Measurements from ENCODE around the gene PARK7. TPM values are rescaled to one million over a fixed set of nuclear protein-coding genes. Genes with fewer than 3 reads are reported as not detected.
A peak's percentile ranks its signal among the peaks of the same experiment; 100 is the strongest.

Gene PARK7
- total RNA-seq, 1 donor from 2014 or later, result 187 TPM

- no peak overlapping the region for H3K4me3 Mint-ChIP-seq
- H3K36me3 Mint-ChIP-seq, result no peaks in the 10 kb centered on the region
- H3K27me3 Mint-ChIP-seq (ENCODE audit: low read depth), result no peaks in the 10 kb centered on the region
- peaks cover 42% of the 10 kb centered on the region for H3K4me1 Mint-ChIP-seq
- no peak overlapping the region for H3K27ac Mint-ChIP-seq
- no peak for DNase-seq (ENCODE audit: low spot score in 2 of 2, unreplicated experiment in 2 of 2)
- no peaks in the 10 kb centered on the region for H3K9me3 Mint-ChIP-seq
- TF ChIP-seq CTCF (IDR thresholded peaks at IDR 0.05; ENCODE audit: unreplicated experiment), result peak; percentile 73
Observed at GRCh38 chr1:8031176-8031785, 69.8 kb downstream of the PARK7 start.

- Mint-ChIP-seq H3K4me3 (no peak overlapping the region), H3K27me3 (ENCODE audit: low read depth) (no peaks in the 10 kb centered on the region), H3K9me3 (no peaks in the 10 kb centered on the region), H3K27ac (peak overlapping the region; percentile 54), H3K4me1 (peaks cover 32% of the 10 kb centered on the region), H3K36me3 (no peaks in the 10 kb centered on the region)
- no peak for DNase-seq (ENCODE audit: low spot score in 2 of 2, unreplicated experiment in 2 of 2)
- no peak for TF ChIP-seq CTCF (IDR thresholded peaks at IDR 0.05; ENCODE audit: unreplicated experiment)
Observed at GRCh38 chr1:8032366-8032910, 70.9 kb downstream of the PARK7 start.

DNA sequence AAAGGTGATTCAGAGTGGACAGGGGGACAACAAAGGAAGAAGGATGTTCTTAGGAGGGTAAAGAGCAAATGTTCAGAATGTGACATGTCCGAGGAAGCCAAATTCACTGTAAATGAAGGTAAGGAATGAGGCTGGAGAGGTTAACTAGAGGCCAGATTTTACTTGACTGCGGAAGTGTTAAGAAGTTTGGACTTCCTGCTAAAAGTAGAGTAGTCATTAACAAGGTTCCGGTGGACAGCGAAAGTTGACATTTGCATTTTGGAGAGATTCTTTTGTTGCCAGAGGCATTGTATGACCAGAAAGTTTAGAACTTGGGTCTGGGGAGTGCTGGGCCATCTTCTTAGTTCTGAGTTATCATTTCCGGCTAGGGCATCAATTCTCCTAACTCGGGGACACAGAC is 71.8 kb downstream of the PARK7 start:
- peak overlapping the region; percentile 48 for H3K27ac Mint-ChIP-seq
- no peaks in the 10 kb centered on the region for H3K27me3 Mint-ChIP-seq (ENCODE audit: low read depth)
- H3K36me3 Mint-ChIP-seq, result no peaks in the 10 kb centered on the region
- no peaks in the 10 kb centered on the region for H3K9me3 Mint-ChIP-seq
- H3K4me1 Mint-ChIP-seq, result peaks cover 23% of the 10 kb centered on the region
- no peak for DNase-seq (ENCODE audit: low spot score in 2 of 2, unreplicated experiment in 2 of 2)
- no peak for TF ChIP-seq CTCF (IDR thresholded peaks at IDR 0.05; ENCODE audit: unreplicated experiment)
- no peak overlapping the region for H3K4me3 Mint-ChIP-seq

Other genes starting within 250 kb of the PARK7 start
- 76.0 to 78.6 TPM (median 77.2 TPM) in 3 replicates for gene VAMP3, start 190.4 kb upstream of the PARK7 start, total RNA-seq
- 11.1 to 11.5 TPM (median 11.1 TPM) in 3 replicates for gene PER3, start 177.4 kb upstream of the PARK7 start, total RNA-seq
- not detected in 3 replicates for gene UTS2, start 108.6 kb upstream of the PARK7 start, total RNA-seq
- 2.0 to 2.3 TPM (median 2.2 TPM) in 3 replicates for gene TNFRSF9, start 20.9 kb upstream of the PARK7 start, total RNA-seq
- gene ERRFI1, start 64.6 kb downstream of the PARK7 start, total RNA-seq, result 124 to 134 TPM (median 130 TPM) in 3 replicates

Measured in mesothelial cell of epicardium (in vitro differentiated cells).